ENCODE measurements around the gene CLN6. TPM values are rescaled to one million over a fixed set of nuclear protein-coding genes. Genes with fewer than 3 reads are reported as not detected.

Gene CLN6
- total and polyA plus RNA-seq, 9 of the 15 experiments (the other 6 are each of a cell fraction or from before 2014, with no cell fraction given) = 0.71 to 53.3 (median 39.3) TPM

- Histone ChIP-seq H3K79me2 (ENCODE audit: control insufficient read depth, insufficient read depth, low read length) (peaks cover 37% of the 10 kb centered on the region), H4K20me1 (replicated peaks; ENCODE audit: control insufficient read depth, insufficient read depth, low read length) (peaks cover 15% of the 10 kb centered on the region; the same call in 1 of the 2 replicates), H3K4me1 (replicated peaks in 1 of 2; ENCODE audit: control insufficient read depth in 2 of 2, insufficient read depth in 2 of 2, low read length in 2 of 2) (peaks cover 14 to 46% of the 10 kb centered on the region in 2 experiments), H3K27me3 (ENCODE audit: control insufficient read depth in 2 of 2, insufficient read depth in 2 of 2, low read length in 2 of 2) (no peaks in the 10 kb centered on the region), H3K4me2 (ENCODE audit: insufficient read depth, low read length) (no peak overlapping the region), H3K9me1 (ENCODE audit: control insufficient read depth, insufficient read depth, low read length) (peaks cover under 1% of the 10 kb centered on the region), H3K27ac (ENCODE audit: extremely low read depth, low read depth, low read length) (peak overlapping the region; percentile 75), H3K9me3 (replicated peaks; ENCODE audit: control insufficient read depth, insufficient read depth, low read depth, low read length) (no peaks in the 10 kb centered on the region), H3K36me3 (ENCODE audit: control insufficient read depth, insufficient read depth, low read length) (peaks cover 67% of the 10 kb centered on the region; the same call in 2 of the 3 replicates), H3K4me3 (no peak overlapping the region), H2AFZ (ENCODE audit: low read depth, low read length) (no peak overlapping the region), H3K9ac (ENCODE audit: insufficient read depth in 1 of 2, low read depth in 2 of 2, low read length in 2 of 2) (peak overlapping the region in 1 of 2 experiments; percentile 43; a peak in 1 of 4 replicates)
- peak; percentile 10 for ATAC-seq
- FAIRE-seq = no peak
- 85% methylated on average over 9 of the region's 12 CpGs for WGBS (ENCODE audit: insufficient coverage, low coverage, missing lambda C conversion rate)
- ChIA-PET POLR2A (interaction anchor here (0.5 to 0.6 kb wide), 2 partner anchors 13 to 322 kb away, joined by 3 to 4 read pairs; no protein-coding TSS in a partner anchor), CTCF (ENCODE audit: low intra/inter-chr PET ratio) (no interaction called here)
- DNase-seq (ENCODE audit: extremely low read depth in 1 of 4, low spot score in 3 of 4) = no peak
- TF ChIP-seq TCF15 (CRISPR knock-in tag; IDR thresholded peaks at IDR 0.05) (no peak), NFE2L1 (tag; IDR thresholded peaks at IDR 0.05; ENCODE audit: borderline replicate concordance, low read depth) (no peak), HDAC3 (IDR thresholded peaks at IDR 0.05; ENCODE audit: borderline replicate concordance, partially characterized antibody) (no peak), MAFF (IDR thresholded peaks at IDR 0.05; ENCODE audit: low read length) (no peak), ZBTB17 (CRISPR knock-in tag; IDR thresholded peaks at IDR 0.05) (no peak), FOS (IDR thresholded peaks at IDR 0.05; ENCODE audit: extremely low read depth, insufficient read length) (no peak), ZNF609 (CRISPR knock-in tag; IDR thresholded peaks at IDR 0.05; ENCODE audit: borderline replicate concordance) (no peak), ZFP30 (CRISPR knock-in tag; IDR thresholded peaks at IDR 0.05; ENCODE audit: borderline replicate concordance) (no peak), NBN (IDR thresholded peaks at IDR 0.05; ENCODE audit: low read depth) (no peak)
- intact Hi-C loops (cut with micrococcal nuclease) (no loop called here), in situ Hi-C loops (cut with MboI) (no loop called here)
- BruUV-seq (replicated peaks) = no TSS peak
Observed at GRCh38 chr15:68206711-68207151, 22.8 kb downstream of the CLN6 start.
